HepG2 (cell line): ENCODE measurements around the gene ADRA2B. TPM values are rescaled to one million over a fixed set of nuclear protein-coding genes. Genes with fewer than 3 reads are reported as not detected.
A peak's percentile ranks its signal among the peaks of the same experiment; 100 is the strongest.

Experiments
- ATAC-seq: fragments of 200-7000 bp; cut with Tn5 transposase; 3 replicates; pipeline ENCODE4 v1.9.1; 2020; ENCODE audit warnings: mild to moderate bottlenecking, moderate library complexity
- BruUV-seq: library from RNA; stranded (reverse); fragments of 400-500 nt; replicated peaks from 2 replicates; lab custom pipeline; 2021; lab: Mats Ljungman, UMichigan
- CTCF ChIA-PET: fragments of 300-600 bp; formaldehyde crosslinking; extraction: SDS; loops from one replicate; lab custom pipeline; 2021; ENCODE audit warnings: low total read pairs, inconsistent platforms, low intra/inter-chr PET ratio; lab: Yijun Ruan, JAX
- POLR2A ChIA-PET: fragments of 350-600 bp; sonication (Branson Sonifier 250); formaldehyde crosslinking; loops from one replicate; lab custom pipeline; 2020; ENCODE audit warnings: antibody characterized with exemption, inconsistent platforms; lab: Yijun Ruan, JAX
- DNase-seq: peaks from one replicate; pipeline ENCODE4 v3.0.0-alpha.2; 2015; ENCODE audit warnings: low spot score
- FAIRE-seq: peaks from 3 replicates; lab custom pipeline; 2011; peaks lifted over from hg19 to GRCh38; lab: Jason Lieb, UNC
- H2AFZ ChIP-seq: one replicate; pipeline ENCODE4 v1.6.1; 2011; ENCODE audit warnings: low read length, inconsistent platforms
- H3K27ac ChIP-seq: fragments of 300-600 bp; 3 replicates; pipeline ENCODE4 v1.8.0; 2011; ENCODE audit warnings: mixed run types, mild to moderate bottlenecking, mixed read lengths, low read length, inconsistent platforms; ENCODE audit not compliant: insufficient read depth; ENCODE audit errors: extremely low read length
- H3K27me3 ChIP-seq, 2 experiments: fragments of 200-600 bp in 1 of 2; 2 replicates in 1 of 2; 3 replicates in 1 of 2; pipeline versions ENCODE4 v1.6.0 to v1.8.0; 2011; ENCODE audit warnings: low read length in 2 of 2, mild to moderate bottlenecking in 2 of 2, moderate library complexity in 2 of 2, inconsistent platforms in 1 of 2; ENCODE audit not compliant: insufficient read depth in 2 of 2, control insufficient read depth in 1 of 2
- H3K36me3 ChIP-seq, 2 experiments: fragments of 200-600 bp in 1 of 2; replicated peaks in 1 of 2; 2 replicates in 1 of 2; 3 replicates in 1 of 2; pipeline versions ENCODE4 v1.5.1 to v1.8.0; 2011; ENCODE audit warnings: low read length in 2 of 2, inconsistent platforms in 1 of 2; ENCODE audit not compliant: insufficient read depth in 2 of 2, control insufficient read depth in 1 of 2
- H3K4me1 ChIP-seq: 2 replicates; pipeline ENCODE4 v1.5.1; 2012; ENCODE audit warnings: low read length, inconsistent platforms; ENCODE audit not compliant: insufficient read depth
- H3K4me2 ChIP-seq: 2 replicates; pipeline ENCODE4 v1.6.0; 2011; ENCODE audit warnings: low read depth, low read length, inconsistent platforms
- H3K4me3 ChIP-seq, 3 experiments: fragments of 200-600 bp in 1 of 3; sonication (generic), shearing (Covaris generic) in 1 of 3; replicated peaks in 1 of 3; 2 replicates each; pipeline ENCODE4 v1.5.1; 2011 to 2016; ENCODE audit warnings: low read length in 3 of 3, inconsistent platforms in 2 of 3, low read depth in 2 of 3, mild to moderate bottlenecking in 2 of 3, control low read depth in 1 of 3, mixed read lengths in 1 of 3; ENCODE audit not compliant: insufficient read depth in 1 of 3
- H3K79me2 ChIP-seq: one replicate; pipeline ENCODE4 v1.6.1; 2011; ENCODE audit warnings: low read length, inconsistent platforms; ENCODE audit not compliant: insufficient read depth
- H3K9ac ChIP-seq: 2 replicates; pipeline ENCODE4 v1.6.0; 2011; ENCODE audit warnings: mild to moderate bottlenecking, low read depth, low read length, inconsistent platforms; ENCODE audit not compliant: insufficient read depth
- H3K9me3 ChIP-seq: 2 replicates; pipeline ENCODE4 v1.5.1; 2012; ENCODE audit warnings: mild to moderate bottlenecking, low read length
- H4K20me1 ChIP-seq: 2 replicates; pipeline ENCODE4 v1.6.0; 2011; ENCODE audit warnings: inconsistent platforms, mild to moderate bottlenecking, low read length, moderate library complexity; ENCODE audit not compliant: insufficient read depth
- HNRNPL ChIP-seq: fragments of 200-400 bp; formaldehyde crosslinking; IDR thresholded peaks from 2 replicates; pipeline ENCODE4 v1.6.1; 2017; ENCODE audit warnings: mild to moderate bottlenecking, low read depth, low read length
- MED8 ChIP-seq: sonication (generic); formaldehyde crosslinking; IDR thresholded peaks from 2 replicates; pipeline ENCODE4 v1.8.1; 2023; ENCODE audit warnings: mild to moderate bottlenecking, missing genetic modification reagents; ENCODE audit not compliant: insufficient replicate concordance
- PLSCR1 ChIP-seq: sonication (generic); formaldehyde crosslinking; IDR thresholded peaks from 2 replicates; pipeline ENCODE4 v1.5.0; 2020; ENCODE audit warnings: missing genetic modification reagents, mild to moderate bottlenecking, borderline replicate concordance
- POLR2AphosphoS2 ChIP-seq: IDR thresholded peaks from 2 replicates; pipeline ENCODE4 v1.6.1; 2011; ENCODE audit warnings: low read depth, low read length, improper control_type of control experiment
- ZFP62 ChIP-seq: sonication (generic); formaldehyde crosslinking; IDR thresholded peaks from 2 replicates; pipeline ENCODE4 v1.4.0; 2020; ENCODE audit warnings: missing genetic modification reagents
- ZNF224 ChIP-seq: sonication (generic); formaldehyde crosslinking; IDR thresholded peaks from 2 replicates; pipeline ENCODE4 v1.5.0; 2020; ENCODE audit warnings: mild to moderate bottlenecking, missing genetic modification reagents
- ZNF430 ChIP-seq: sonication (generic); formaldehyde crosslinking; IDR thresholded peaks from 2 replicates; pipeline ENCODE4 v1.9.0; 2021; ENCODE audit warnings: mild to moderate bottlenecking, missing genetic modification reagents
- ZNF639 ChIP-seq: conservative IDR thresholded peaks from 2 replicates; pipeline ENCODE4 v1.6.1; 2018; ENCODE audit warnings: missing genetic modification reagents
- ZNF841 ChIP-seq: sonication (generic); formaldehyde crosslinking; IDR thresholded peaks from 2 replicates; pipeline ENCODE4 v1.8.1; 2023; ENCODE audit warnings: missing genetic modification reagents, borderline replicate concordance
- WGBS: methylation state at CpG from one replicate; pipeline ENCODE4 v1.1.6; 2017; ENCODE audit warnings: low lambda C conversion rate; 5-methylcytosine and 5-hydroxymethylcytosine counted together
- in situ Hi-C: cut with HindIII; loops from 2 replicates; pipeline ENCODE4 v1.10.0; 2017; ENCODE audit warnings: low pct_unique_long_range_greater_than_20kb; ENCODE audit not compliant: extremely low pct_ligation_motif_present
- intact Hi-C: fragments of 100-400 bp; cut with micrococcal nuclease; formaldehyde crosslinking; loops from one replicate; pipeline ENCODE4 v1.10.0; 2022; ENCODE audit not compliant: unreplicated experiment
- polyA plus RNA-seq, 8 experiments: library from polyadenylated mRNA; depleted of rRNA in 3 of 8; stranded (reverse) in 7 of 8; unstranded in 1 of 8; fragments of >200 nt; fragmentation: Illumina TruSeq in 4 of 8; extraction: Trizol in 4 of 8; gene quantifications; 2 replicates each; pipeline versions ENCODE4 v1.2.1 to v1.2.3, GENCODE V29; 2011 to 2016; ENCODE audit warnings: low read depth in 4 of 8, missing spikeins in 1 of 8, mixed read lengths in 1 of 8; ENCODE audit not compliant: insufficient read depth in 1 of 8
- total RNA-seq, 5 experiments: library from RNA; depleted of rRNA; stranded (reverse); fragments of >200 nt; fragmentation: Illumina TruSeq; extraction: Trizol; gene quantifications; 2 replicates each; pipeline ENCODE4 v1.2.3, GENCODE V29; 2016; ENCODE audit warnings: low read depth in 1 of 5

Gene ADRA2B
- total and polyA plus RNA-seq, 2 of the 13 experiments (the other 11 are each of a cell fraction or from before 2014, with no cell fraction given), result not detected

- TF ChIP-seq PLSCR1 (CRISPR knock-in tag) (no peak), ZNF430 (CRISPR knock-in tag) (no peak), ZNF841 (CRISPR knock-in tag) (no peak), MED8 (CRISPR knock-in tag) (no peak), ZNF639 (CRISPR knock-in tag) (no peak), ZNF224 (CRISPR knock-in tag) (no peak), POLR2AphosphoS2 (no peak)
Measured at GRCh38 chr2:96091711-96092572, 24.4 kb downstream of the ADRA2B start (continued).

DNA sequence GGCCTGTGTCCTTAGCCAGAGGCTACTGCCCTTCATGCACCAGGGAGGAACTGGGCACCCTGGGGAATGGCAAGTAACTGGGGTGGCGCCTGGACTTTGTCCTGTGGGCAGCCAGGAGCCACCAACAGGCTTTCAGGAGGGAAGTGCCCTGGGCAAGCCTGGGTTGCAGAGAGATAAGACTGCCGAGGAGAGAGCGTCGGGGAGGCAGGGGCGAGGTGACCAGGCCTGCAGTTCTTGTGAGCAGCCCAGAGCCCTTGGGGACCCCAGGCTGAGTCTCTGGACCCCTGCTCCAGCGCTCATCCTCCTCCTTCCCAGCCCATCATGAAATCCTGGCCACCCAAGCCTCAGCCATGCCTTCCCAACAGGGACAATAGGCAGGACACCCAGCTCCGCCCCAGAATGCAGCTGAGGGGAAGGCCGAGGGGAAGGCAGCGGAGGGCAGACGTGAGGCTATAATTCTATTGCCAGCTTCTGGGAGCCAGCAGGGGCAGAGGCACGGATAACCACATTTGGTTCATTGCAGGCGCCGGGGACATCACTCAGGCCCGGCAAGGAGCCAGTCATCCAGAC, 25.1 kb downstream of the ADRA2B start:
- Histone ChIP-seq H3K27me3 (peaks cover 4 to 37% of the 10 kb centered on the region in 2 experiments), H3K4me1 (peaks cover 14% of the 10 kb centered on the region), H3K9ac (no peak overlapping the region), H3K4me3 (no peak overlapping the region), H3K79me2 (no peaks in the 10 kb centered on the region), H4K20me1 (no peaks in the 10 kb centered on the region), H3K9me3 (no peaks in the 10 kb centered on the region), H3K27ac (no peak overlapping the region), H3K4me2 (no peak overlapping the region), H2AFZ (no peak overlapping the region), H3K36me3 (no peaks in the 10 kb centered on the region)
- FAIRE-seq (no peak), DNase-seq (no peak), ATAC-seq (no peak)
- ChIA-PET POLR2A (no interaction called here), CTCF (no interaction called here)
- TF ChIP-seq HNRNPL (0 out of 2 replicates have a peak, but pooled peaks have one; percentile 44), ZFP62 (CRISPR knock-in tag) (no peak)
- in situ Hi-C loops, result no loop called here
- no TSS peak for BruUV-seq
- 53% methylated on average over 12 of the region's 14 CpGs for WGBS
- intact Hi-C loops, result no loop called here
